ENCODE data around the gene ADAM22. TPM values are rescaled to one million over a fixed set of nuclear protein-coding genes. Genes with fewer than 3 reads are reported as not detected.

The ADAM22 gene
- total and polyA plus RNA-seq, 12 donors, result 2.3 to 35.0 (median 17.0) TPM

- Histone ChIP-seq H3K27ac (no peak overlapping the region), H3K9me3 (replicated peaks in 1 of 3) (peaks cover 0 to 6% (median 0%) of the 10 kb centered on the region in 3 donors), H3K36me3 (replicated peaks in 1 of 2) (no peaks in the 10 kb centered on the region), H3K27me3 (no peaks in the 10 kb centered on the region), H3K4me3 (no peak overlapping the region), H3K4me1 (replicated peaks in 1 of 2) (peaks cover 0 to 6% of the 10 kb centered on the region in 2 donors)
- intact Hi-C loops (cut with DNase I), result no loop called here
- 46 to 55% (median 50%) methylated on average over 2 of the region's 2 CpGs for WGBS, 4 donors
- TF ChIP-seq POLR2A (IDR thresholded peaks at IDR 0.05) (no peak), CTCF (IDR thresholded peaks at IDR 0.05) (no peak)
- DNase-seq, result no peak
Observed at GRCh38 chr7:88224601-88225275, 290.7 kb downstream of the ADAM22 start.

- Histone ChIP-seq H3K27ac (no peak overlapping the region), H3K4me3 (no peak overlapping the region), H3K36me3 (replicated peaks in 1 of 2) (no peaks in the 10 kb centered on the region), H3K27me3 (no peaks in the 10 kb centered on the region), H3K9me3 (replicated peaks in 1 of 3) (peaks cover 0 to 6% (median 0%) of the 10 kb centered on the region in 3 donors), H3K4me1 (replicated peaks in 1 of 2) (peaks cover 0 to under 1% of the 10 kb centered on the region in 2 donors)
- WGBS, 4 donors, result 89 to 98% (median 93%) methylated on average over 4 of the region's 4 CpGs
- no peak for DNase-seq
- intact Hi-C loops (cut with DNase I), result no loop called here
- TF ChIP-seq CTCF (IDR thresholded peaks at IDR 0.05), result no peak
- TF ChIP-seq POLR2A (IDR thresholded peaks at IDR 0.05), result no peak
Observed at GRCh38 chr7:88226201-88226600, 292.1 kb downstream of the ADAM22 start.

GRCh38 chr7:88226886-88227516, 292.9 kb downstream of the ADAM22 start:
- Histone ChIP-seq H3K4me3 (no peak overlapping the region), H3K27me3 (no peaks in the 10 kb centered on the region), H3K9me3 (replicated peaks in 1 of 3) (peaks cover 0 to 6% (median 0%) of the 10 kb centered on the region in 3 donors), H3K4me1 (replicated peaks in 1 of 2) (no peaks in the 10 kb centered on the region), H3K36me3 (replicated peaks in 1 of 2) (no peaks in the 10 kb centered on the region), H3K27ac (no peak overlapping the region)
- intact Hi-C loops (cut with DNase I), result no loop called here
- 82 to 91% (median 88%) methylated on average over 6 of the region's 6 CpGs for WGBS, 4 donors
- DNase-seq, result peak in 1 of 7 donors; percentile 35
- TF ChIP-seq CTCF (IDR thresholded peaks at IDR 0.05), result no peak
- no peak for TF ChIP-seq POLR2A (IDR thresholded peaks at IDR 0.05)

- 95 to 98% (median 96%) methylated on average over 4 of the region's 4 CpGs for WGBS, 4 donors
- DNase-seq, result no peak
- TF ChIP-seq CTCF (IDR thresholded peaks at IDR 0.05) (no peak), POLR2A (IDR thresholded peaks at IDR 0.05) (no peak)
Observed at GRCh38 chr7:88229302-88229995, 295.4 kb downstream of the ADAM22 start.

More at GRCh38 chr7:88229302-88229995, 295.4 kb downstream of the ADAM22 start:
- intact Hi-C loops (cut with DNase I), result no loop called here
- Histone ChIP-seq H3K4me1 (replicated peaks in 1 of 2) (no peaks in the 10 kb centered on the region), H3K9me3 (replicated peaks in 1 of 3) (peaks cover 0 to 6% (median 0%) of the 10 kb centered on the region in 3 donors), H3K4me3 (no peak overlapping the region), H3K27ac (no peak overlapping the region), H3K27me3 (no peaks in the 10 kb centered on the region), H3K36me3 (replicated peaks in 1 of 2) (no peaks in the 10 kb centered on the region)
